NT2/D1 (cell line): ENCODE measurements around the gene TSPAN2.

Experiments used
- YY1 ChIP-seq: IDR thresholded peaks from 2 replicates; pipeline ENCODE4 v1.6.1; 2011; ENCODE audit not compliant: insufficient read length, insufficient read depth
- ZNF274 ChIP-seq: IDR thresholded peaks from 2 replicates; pipeline ENCODE4 v1.6.1; 2011; ENCODE audit warnings: mild to moderate bottlenecking, low read depth, low read length

DNA sequence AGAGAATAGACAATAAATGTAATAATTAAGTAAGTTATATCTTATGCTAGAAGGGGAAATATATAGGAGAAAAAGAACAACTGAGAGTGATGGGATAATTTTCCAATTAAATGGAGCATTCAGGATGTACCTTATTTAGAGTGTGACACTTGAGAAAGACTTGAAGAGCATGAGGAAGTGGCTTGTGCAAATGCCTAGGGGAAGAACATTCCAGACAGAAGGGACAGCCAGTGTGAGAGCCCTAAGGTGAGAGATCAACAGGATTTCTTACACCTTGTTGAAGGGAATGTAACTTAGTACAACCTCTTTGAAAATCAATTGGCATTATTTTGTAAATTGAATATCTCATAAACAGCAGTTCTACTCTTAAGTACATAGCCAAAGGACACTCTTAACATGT, 28.8 kb upstream of the TSPAN2 start:
- TF ChIP-seq YY1 (no peak), ZNF274 (no peak)
